Fibroblast of lung (primary cell): ENCODE data around the gene CEP131. TPM values are rescaled to one million over a fixed set of nuclear protein-coding genes. Genes with fewer than 3 reads are reported as not detected.

Experiments used
- DNase-seq, 2 donors: peaks; one replicate each; pipeline versions ENCODE4 v3.0.0 to v3.0.0-alpha.2; 2010; ENCODE audit warnings: low read depth in 2 of 2
- H2AFZ ChIP-seq: 2 replicates; pipeline ENCODE4 v1.5.1; 2012; ENCODE audit warnings: low read length, control low read depth, inconsistent platforms
- H3K27ac ChIP-seq: 2 replicates; pipeline ENCODE4 v1.5.1; 2011; ENCODE audit warnings: low read length, control low read depth; ENCODE audit not compliant: insufficient read depth
- H3K27me3 ChIP-seq: 2 replicates; pipeline ENCODE4 v1.5.1; 2011; ENCODE audit warnings: mild to moderate bottlenecking, low read length; ENCODE audit not compliant: control insufficient read depth, insufficient read depth
- H3K36me3 ChIP-seq: 2 replicates; pipeline ENCODE4 v1.5.1; 2011; ENCODE audit warnings: low read length; ENCODE audit not compliant: control insufficient read depth, insufficient read depth
- H3K4me1 ChIP-seq: 2 replicates; pipeline ENCODE4 v1.5.1; 2011; ENCODE audit warnings: low read length; ENCODE audit not compliant: control insufficient read depth, insufficient read depth; ENCODE audit errors: extremely low read depth
- H3K4me2 ChIP-seq: 2 replicates; pipeline ENCODE4 v1.5.1; 2011; ENCODE audit warnings: low read length, control low read depth; ENCODE audit not compliant: insufficient read depth; ENCODE audit errors: extremely low read depth
- H3K4me3 ChIP-seq, 4 experiments: fragments of 200-600 bp in 1 of 4; sonication (generic) in 1 of 4; replicated peaks in 1 of 4; 2 replicates each; pipeline ENCODE4 v1.5.1; 2011 to 2016; ENCODE audit warnings: low read length in 4 of 4, low read depth in 3 of 4, mild to moderate bottlenecking in 3 of 4, control low read depth in 2 of 4, inconsistent platforms in 1 of 4, mixed read lengths in 1 of 4; ENCODE audit not compliant: insufficient read depth in 1 of 4; ENCODE audit errors: control extremely low read depth in 1 of 4
- H3K79me2 ChIP-seq: 2 replicates; pipeline ENCODE4 v1.5.1; 2012; ENCODE audit warnings: mild to moderate bottlenecking, low read length, inconsistent platforms; ENCODE audit not compliant: control insufficient read depth, insufficient read depth
- H3K9ac ChIP-seq: 2 replicates; pipeline ENCODE4 v1.5.1; 2011; ENCODE audit warnings: mild to moderate bottlenecking, low read length, control low read depth; ENCODE audit not compliant: insufficient read depth
- H3K9me3 ChIP-seq: 2 replicates; pipeline ENCODE4 v1.5.1; 2012; ENCODE audit warnings: low read depth, low read length; ENCODE audit not compliant: control insufficient read depth, insufficient read depth
- H4K20me1 ChIP-seq: 2 replicates; pipeline ENCODE4 v1.5.1; 2011; ENCODE audit warnings: low read length; ENCODE audit not compliant: control insufficient read depth, insufficient read depth; ENCODE audit errors: extremely low read depth
- CTCF ChIP-seq, 2 donors: IDR thresholded peaks in 1 of 2; conservative IDR thresholded peaks in 1 of 2; 1 replicate in 1 of 2; 2 replicates in 1 of 2; pipeline ENCODE4 v1.5.1; 2011 to 2012; ENCODE audit warnings: low read length in 2 of 2, control low read depth in 1 of 2, inconsistent platforms in 1 of 2, low read depth in 1 of 2, mild to moderate bottlenecking in 1 of 2
- EZH2 ChIP-seq: IDR thresholded peaks from 2 replicates; pipeline ENCODE4 v1.5.1; 2012; ENCODE audit warnings: low read length, control low read depth, mild to moderate bottlenecking; ENCODE audit errors: missing control alignments
- polyA plus RNA-seq, 2 donors: library from polyadenylated mRNA; depleted of rRNA in 1 of 2; stranded (reverse) in 1 of 2; unstranded in 1 of 2; fragments of >200 nt; gene quantifications; 2 replicates each; pipeline ENCODE4 v1.2.1, GENCODE V29; 2011 to 2012; ENCODE audit warnings: missing spikeins in 1 of 2
- total RNA-seq: library from RNA; depleted of rRNA; stranded (reverse); fragments of >200 nt; gene quantifications from 2 replicates; pipeline ENCODE4 v1.2.1, GENCODE V29; 2014

CEP131 gene
- total and polyA plus RNA-seq, 2 donors (not counting 1 experiment from before 2014, with no cell fraction given) = 2.0 to 7.4 TPM

DNA sequence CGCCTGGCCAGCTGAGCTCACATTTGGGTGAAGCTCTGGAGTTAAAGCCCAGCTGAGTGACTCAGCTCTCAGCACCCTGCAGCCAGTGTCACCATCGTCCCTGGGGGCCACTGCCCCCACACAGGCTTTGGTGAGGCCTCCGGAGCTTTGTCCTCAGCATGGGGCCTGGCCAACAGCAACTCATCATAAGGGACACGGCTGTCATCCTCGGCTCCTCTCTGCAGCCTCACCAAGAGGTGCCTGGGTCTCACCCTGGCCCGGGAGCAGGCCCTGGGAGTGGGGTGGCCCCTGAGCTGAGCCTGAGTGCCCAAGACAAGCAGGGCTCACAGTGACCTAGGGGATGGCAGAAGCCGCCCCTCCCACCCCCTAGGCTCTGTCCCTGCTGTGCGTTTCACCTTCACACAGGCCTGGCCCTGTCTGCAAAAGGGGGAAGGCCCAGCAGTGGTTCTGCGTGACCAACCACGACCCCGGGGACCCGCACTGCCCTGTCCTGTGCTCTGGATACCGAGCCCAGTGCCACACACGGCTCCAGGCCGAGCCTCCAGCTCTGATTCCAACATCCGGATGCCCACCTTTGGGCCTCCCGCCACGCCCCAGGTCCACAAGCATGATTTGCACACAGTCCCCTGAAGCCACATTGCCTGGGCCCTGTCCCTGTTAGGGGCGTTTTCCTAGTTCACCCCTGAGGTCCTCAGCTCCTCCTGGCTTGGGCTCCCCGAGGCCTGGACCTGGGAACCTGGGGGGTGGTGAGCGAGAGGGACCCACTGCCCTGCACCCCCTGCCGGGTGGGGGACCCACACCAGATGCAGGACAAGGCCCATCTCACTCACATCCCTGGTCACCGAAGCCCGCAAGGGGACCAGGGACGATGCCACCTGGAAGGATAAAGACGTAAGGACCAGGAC lies 34.9 kb downstream of the CEP131 start:
- no peak for DNase-seq
- no peak overlapping the region for H3K9ac ChIP-seq
- no peak overlapping the region for H3K4me3 ChIP-seq
- H3K4me2 ChIP-seq = no peak overlapping the region
- no peaks in the 10 kb centered on the region for H3K4me1 ChIP-seq
- H3K36me3 ChIP-seq = no peaks in the 10 kb centered on the region
- no peak for TF ChIP-seq EZH2
- TF ChIP-seq CTCF (conservative IDR thresholded peaks at IDR 0.05 in 1 of 2, IDR thresholded peaks at IDR 0.05 in 1 of 2; ENCODE audit: low read depth in 1 of 2, low read length in 2 of 2) = no peak
- no peaks in the 10 kb centered on the region for H4K20me1 ChIP-seq
- peaks cover 5% of the 10 kb centered on the region for H3K27me3 ChIP-seq
- H3K27ac ChIP-seq = no peak overlapping the region
- H3K9me3 ChIP-seq = no peaks in the 10 kb centered on the region
- no peaks in the 10 kb centered on the region for H3K79me2 ChIP-seq
- H2AFZ ChIP-seq = no peak overlapping the region

DNA sequence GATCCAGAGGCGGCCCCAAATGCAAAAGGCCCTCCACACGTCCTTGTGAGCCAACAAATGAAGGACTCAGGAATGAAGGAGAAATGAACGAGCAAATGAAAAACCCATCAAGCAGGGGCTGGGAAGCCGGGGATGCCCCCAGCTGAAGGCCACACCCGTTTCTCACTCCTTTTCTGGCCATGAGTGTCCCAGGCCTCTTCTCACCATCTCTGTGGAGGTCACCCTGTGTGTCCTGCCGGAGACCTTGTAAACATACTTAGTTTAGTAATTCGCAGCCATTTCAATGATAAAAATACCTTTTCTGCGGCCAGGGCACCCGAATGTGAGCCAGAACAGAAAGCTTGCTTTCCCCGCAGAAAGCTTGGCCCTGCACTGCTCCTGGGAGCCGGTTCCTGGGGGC lies 35.6 kb downstream of the CEP131 start:
- H3K4me3 ChIP-seq = no peak overlapping the region
- no peak overlapping the region for H3K9ac ChIP-seq
- no peaks in the 10 kb centered on the region for H4K20me1 ChIP-seq
- peaks cover 5% of the 10 kb centered on the region for H3K27me3 ChIP-seq
- no peak overlapping the region for H2AFZ ChIP-seq
- H3K36me3 ChIP-seq = no peaks in the 10 kb centered on the region
- DNase-seq = no peak
- no peaks in the 10 kb centered on the region for H3K79me2 ChIP-seq
- no peaks in the 10 kb centered on the region for H3K4me1 ChIP-seq
- H3K27ac ChIP-seq = no peak overlapping the region
- H3K4me2 ChIP-seq = no peak overlapping the region
- H3K9me3 ChIP-seq = no peaks in the 10 kb centered on the region
- TF ChIP-seq EZH2 (no peak), CTCF (conservative IDR thresholded peaks at IDR 0.05 in 1 of 2, IDR thresholded peaks at IDR 0.05 in 1 of 2; ENCODE audit: low read depth in 1 of 2, low read length in 2 of 2) (no peak)

DNA sequence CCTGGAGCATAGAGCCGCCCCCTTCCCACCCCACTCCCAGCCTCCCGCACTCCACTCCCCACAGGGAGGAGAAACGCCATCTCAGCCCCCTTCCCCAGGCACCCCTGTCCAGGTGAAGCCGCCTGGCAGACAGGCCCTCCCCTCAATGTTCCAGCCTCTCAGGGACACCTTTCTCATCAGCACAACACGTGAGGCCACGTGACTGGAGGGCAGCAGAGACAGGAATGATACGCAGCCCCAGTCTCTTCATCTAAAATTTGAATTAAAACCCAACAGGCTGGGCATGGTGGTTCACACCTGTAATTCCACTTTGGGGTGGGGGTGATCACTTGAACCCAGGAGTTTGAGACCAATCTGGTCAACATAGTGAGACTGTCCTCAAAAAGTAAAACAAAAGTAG lies 36.6 kb downstream of the CEP131 start:
- H3K36me3 ChIP-seq = no peaks in the 10 kb centered on the region
- peaks cover 5% of the 10 kb centered on the region for H3K27me3 ChIP-seq
- no peak overlapping the region for H3K4me2 ChIP-seq
- H4K20me1 ChIP-seq = no peaks in the 10 kb centered on the region
- no peak overlapping the region for H2AFZ ChIP-seq
- H3K79me2 ChIP-seq = no peaks in the 10 kb centered on the region
- no peak for TF ChIP-seq EZH2
- no peak for TF ChIP-seq CTCF (conservative IDR thresholded peaks at IDR 0.05 in 1 of 2, IDR thresholded peaks at IDR 0.05 in 1 of 2; ENCODE audit: low read depth in 1 of 2, low read length in 2 of 2)
- H3K27ac ChIP-seq = no peak overlapping the region
- DNase-seq = no peak
- no peak overlapping the region for H3K4me3 ChIP-seq
- H3K9me3 ChIP-seq = no peaks in the 10 kb centered on the region
- H3K9ac ChIP-seq = no peak overlapping the region
- H3K4me1 ChIP-seq = no peaks in the 10 kb centered on the region
